ENCODE data around the gene KIFAP3.

GRCh38 chr1:169974067-169974466 lies 100.4 kb downstream of the KIFAP3 start:
- TF ChIP-seq CTCF (IDR thresholded peaks at IDR 0.05) (no peak), EP300 (IDR thresholded peaks at IDR 0.05) (no peak), POLR2A (IDR thresholded peaks at IDR 0.05) (no peak), POLR2AphosphoS5 (IDR thresholded peaks at IDR 0.05) (no peak)

Measured in upper lobe of left lung (tissue), 4 donors.